Bone marrow (tissue), 2 donors: ENCODE data around the gene SPOCK1.

ENCODE experiments used
- DNase-seq, 2 donors: peaks; one replicate each; lab custom pipeline; 2025; lab: John Stamatoyannopoulos, UW

The SPOCK1 gene

GRCh38 chr5:137221943-137222342, 277.2 kb downstream of the SPOCK1 start:
- no peak for DNase-seq

- no peak for DNase-seq
Measured at GRCh38 chr5:137220523-137220927, 278.6 kb downstream of the SPOCK1 start.

- no peak for DNase-seq
Measured at GRCh38 chr5:137218896-137219295, 280.2 kb downstream of the SPOCK1 start.

- DNase-seq: no peak
Measured at GRCh38 chr5:137218471-137218870, 280.7 kb downstream of the SPOCK1 start.

- DNase-seq: no peak
Measured at GRCh38 chr5:137217599-137218200, 281.4 kb downstream of the SPOCK1 start.

GRCh38 chr5:137216976-137217598, 282.0 kb downstream of the SPOCK1 start:
- DNase-seq: no peak

- no peak for DNase-seq
Measured at GRCh38 chr5:137215780-137216179, 283.3 kb downstream of the SPOCK1 start.

- no peak for DNase-seq
Measured at GRCh38 chr5:137215261-137215660, 283.9 kb downstream of the SPOCK1 start.

- no peak for DNase-seq
Measured at GRCh38 chr5:137214446-137215189, 284.5 kb downstream of the SPOCK1 start.

- no peak for DNase-seq
Measured at GRCh38 chr5:137212471-137212870, 286.7 kb downstream of the SPOCK1 start.

- no peak for DNase-seq
Measured at GRCh38 chr5:137209232-137209809, 289.8 kb downstream of the SPOCK1 start.

GRCh38 chr5:137207023-137207760, 291.9 kb downstream of the SPOCK1 start:
- DNase-seq: no peak

- no peak for DNase-seq
Measured at GRCh38 chr5:137206030-137206715, 293.0 kb downstream of the SPOCK1 start.

GRCh38 chr5:137205231-137206027, 293.7 kb downstream of the SPOCK1 start:
- DNase-seq: no peak

- DNase-seq: no peak
Measured at GRCh38 chr5:137203011-137203632, 296.0 kb downstream of the SPOCK1 start.

GRCh38 chr5:137201876-137202275, 297.2 kb downstream of the SPOCK1 start:
- no peak for DNase-seq

GRCh38 chr5:137200906-137201700, 298.0 kb downstream of the SPOCK1 start:
- DNase-seq: no peak

GRCh38 chr5:137199966-137200365, 299.2 kb downstream of the SPOCK1 start:
- DNase-seq: no peak

GRCh38 chr5:137199201-137199600, 299.9 kb downstream of the SPOCK1 start:
- DNase-seq: no peak
